Upper lobe of left lung (tissue), 6 donors: ENCODE measurements around the gene PLPPR3. TPM values are rescaled to one million over a fixed set of nuclear protein-coding genes. Genes with fewer than 3 reads are reported as not detected.

Source experiments
- ATAC-seq, 2 donors: fragments of 200-7000 bp; cut with Tn5 transposase; one replicate each; pipeline ENCODE4 v1.9.1; 2022; ENCODE audit warnings: mild to moderate bottlenecking in 2 of 2, moderate library complexity in 2 of 2; ENCODE audit not compliant: low FRiP score in 2 of 2
- DNase-seq, 2 donors: peaks; one replicate each; pipeline ENCODE4 v3.0.0-alpha.2; 2019 to 2020
- H3K27ac ChIP-seq, 4 donors: fragments of 200-600 bp; sonication (generic); one replicate each; pipeline ENCODE4 v1.5.1; 2016 to 2019
- H3K27me3 ChIP-seq, 4 donors: fragments of 200-600 bp; sonication (generic); one replicate each; pipeline ENCODE4 v1.5.1; 2017 to 2019
- H3K36me3 ChIP-seq, 4 donors: fragments of 200-600 bp; sonication (generic); one replicate each; pipeline ENCODE4 v1.5.1; 2016 to 2019
- H3K4me1 ChIP-seq, 4 donors: fragments of 200-600 bp; sonication (generic); one replicate each; pipeline ENCODE4 v1.5.1; 2018 to 2019
- H3K4me3 ChIP-seq, 4 donors: fragments of 200-600 bp; sonication (generic); one replicate each; pipeline ENCODE4 v1.5.1; 2017 to 2019; ENCODE audit warnings: mild to moderate bottlenecking in 2 of 4, moderate library complexity in 1 of 4
- H3K9me3 ChIP-seq, 4 donors: fragments of 200-600 bp; sonication (generic); one replicate each; pipeline ENCODE4 v1.5.1; 2018 to 2019
- CTCF ChIP-seq, 6 experiments: fragments of 450-650 bp in 4 of 6; fragments of 200-600 bp in 2 of 6; sonication (generic) in 2 of 6; IDR thresholded peaks; one replicate each; pipeline ENCODE4 v1.5.1; 2016 to 2019; ENCODE audit warnings: antibody characterized with exemption in 6 of 6
- EP300 ChIP-seq, 4 donors: sonication (generic); formaldehyde crosslinking; IDR thresholded peaks; one replicate each; pipeline ENCODE4 v1.5.1; 2017; ENCODE audit warnings: antibody characterized with exemption in 4 of 4, control low read depth in 2 of 4
- POLR2A ChIP-seq, 4 donors: fragments of 450-650 bp; IDR thresholded peaks; one replicate each; pipeline ENCODE4 v1.5.1; 2016 to 2017; ENCODE audit warnings: antibody characterized with exemption in 4 of 4, mild to moderate bottlenecking in 2 of 4
- POLR2AphosphoS5 ChIP-seq, 2 donors: sonication (generic); formaldehyde crosslinking; IDR thresholded peaks; one replicate each; pipeline ENCODE4 v1.5.1; 2017; ENCODE audit warnings: antibody characterized with exemption in 2 of 2
- WGBS, 2 donors: methylation state at CpG; one replicate each; pipeline ENCODE4 v1.1.5; 2017 to 2018; 5-methylcytosine and 5-hydroxymethylcytosine counted together
- total RNA-seq, 6 donors: library from RNA; depleted of rRNA in 4 of 6; stranded (reverse); fragments of >200 nt in 4 of 6; gene quantifications; one replicate each; pipeline versions ENCODE4 v1.1.0 to v1.2.1, GENCODE V29; 2016 to 2021
- donor health status: DM: no; HTN: no; CAD: no; lungs with moderate emphysema.
- donor health status: DM: no; HTN: yes; CAD: no; lungs with severe emphysema.

Gene PLPPR3
- total RNA-seq, 6 donors from 2014 or later, result 0.63 to 14.2 (median 5.6) TPM

GRCh38 chr19:816500-816857 lies 5.3 kb downstream of the PLPPR3 start:
- Histone ChIP-seq H3K27ac (no peak overlapping the region), H3K4me3 (no peak overlapping the region), H3K4me1 (peaks cover 3 to 5% (median 4%) of the 10 kb centered on the region in 4 donors), H3K27me3 (peaks cover 0 to 4% (median 2%) of the 10 kb centered on the region in 4 donors), H3K9me3 (no peaks in the 10 kb centered on the region), H3K36me3 (peaks cover 12 to 32% (median 21%) of the 10 kb centered on the region in 4 donors)
- TF ChIP-seq POLR2A (IDR thresholded peaks at IDR 0.05), result no peak
- no peak for TF ChIP-seq EP300 (IDR thresholded peaks at IDR 0.05)
- TF ChIP-seq POLR2AphosphoS5 (IDR thresholded peaks at IDR 0.05), result no peak
- TF ChIP-seq CTCF (IDR thresholded peaks at IDR 0.05), result no peak
- no peak for ATAC-seq
- WGBS, 2 donors, result 94 to 100% methylated on average over 2 of the region's 2 CpGs
- DNase-seq, result no peak

- DNase-seq (no peak), ATAC-seq (peak in 1 of 2 donors; percentile 4)
- TF ChIP-seq CTCF (IDR thresholded peaks at IDR 0.05), result no peak
- Histone ChIP-seq H3K4me1 (no peaks in the 10 kb centered on the region), H3K27me3 (no peaks in the 10 kb centered on the region), H3K36me3 (peaks cover 17 to 37% (median 26%) of the 10 kb centered on the region in 4 donors), H3K9me3 (no peaks in the 10 kb centered on the region), H3K27ac (no peak overlapping the region), H3K4me3 (no peak overlapping the region)
- WGBS, 2 donors, result 94 to 97% methylated on average over 13 of the region's 13 CpGs
These were observed 5.8 kb downstream of the PLPPR3 start for GRCh38 chr19:815775-816499.

GRCh38 chr19:815079-815774 lies 6.5 kb downstream of the PLPPR3 start:
- no peak overlapping the region for H3K4me3 ChIP-seq
- peak; percentile 4 to 9 for ATAC-seq
- no peaks in the 10 kb centered on the region for H3K9me3 ChIP-seq
- no peaks in the 10 kb centered on the region for H3K4me1 ChIP-seq
- no peak overlapping the region for H3K27ac ChIP-seq
- no peaks in the 10 kb centered on the region for H3K27me3 ChIP-seq
- DNase-seq, result peak in 1 of 2 donors; percentile 83
- TF ChIP-seq CTCF (IDR thresholded peaks at IDR 0.05) (no peak), POLR2A (IDR thresholded peaks at IDR 0.05) (no peak), EP300 (IDR thresholded peaks at IDR 0.05) (no peak), POLR2AphosphoS5 (IDR thresholded peaks at IDR 0.05) (no peak)
- peaks cover 24 to 44% (median 33%) of the 10 kb centered on the region in 4 donors for H3K36me3 ChIP-seq
- WGBS, 2 donors, result 93 to 100% methylated on average over 1 to 28 of the region's 47 CpGs

GRCh38 chr19:814152-815078 lies 7.3 kb downstream of the PLPPR3 start:
- peak in 1 of 2 donors; percentile 86 for DNase-seq
- ATAC-seq, result peak; percentile 1 to 4

More at GRCh38 chr19:814152-815078, 7.3 kb downstream of the PLPPR3 start:
- Histone ChIP-seq H3K27ac (no peak overlapping the region), H3K9me3 (no peaks in the 10 kb centered on the region), H3K4me3 (no peak overlapping the region), H3K4me1 (no peaks in the 10 kb centered on the region), H3K36me3 (peaks cover 32 to 53% (median 41%) of the 10 kb centered on the region in 4 donors), H3K27me3 (no peaks in the 10 kb centered on the region)
- 88 to 92% methylated on average over 32 to 48 of the region's 49 CpGs for WGBS, 2 donors
- TF ChIP-seq POLR2AphosphoS5 (IDR thresholded peaks at IDR 0.05) (no peak), CTCF (IDR thresholded peaks at IDR 0.05) (no peak), EP300 (IDR thresholded peaks at IDR 0.05) (no peak), POLR2A (IDR thresholded peaks at IDR 0.05) (no peak)
